ENCODE data around the gene FGFR1OP2.
A peak's percentile ranks its signal among the peaks of the same experiment; 100 is the strongest.

The FGFR1OP2 gene

DNA sequence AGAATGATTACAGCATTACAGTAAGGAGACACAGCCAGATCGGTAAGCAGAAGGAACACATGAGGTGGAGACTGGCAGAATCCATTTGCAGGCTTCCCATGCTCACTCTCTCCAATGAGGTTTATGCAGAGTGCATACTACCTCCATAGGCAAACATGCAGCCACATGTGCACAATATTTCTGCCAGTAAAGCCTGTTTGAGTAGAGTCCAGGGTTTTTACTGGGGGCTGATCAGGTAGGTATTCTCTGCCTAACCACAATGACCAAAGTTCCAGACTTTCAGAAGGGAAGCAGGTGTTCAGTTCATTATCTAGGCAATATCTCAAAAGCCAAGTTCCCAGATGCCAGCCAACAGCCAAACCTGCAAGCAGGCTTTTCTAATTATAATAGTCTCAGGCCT, 31.6 kb upstream of the FGFR1OP2 start:
- no peak for DNase-seq (ENCODE audit: extremely low read depth, low read depth)

GRCh38 chr12:26918321-26919215, 19.7 kb upstream of the FGFR1OP2 start:
- no peak for DNase-seq (ENCODE audit: extremely low read depth, low read depth)
- peak; percentile 40 for TF ChIP-seq CTCF (IDR thresholded peaks at IDR 0.05; ENCODE audit: low read depth, low read length)

More for the DNA sequence above, 31.6 kb upstream of the FGFR1OP2 start:
- TF ChIP-seq CTCF (IDR thresholded peaks at IDR 0.05; ENCODE audit: low read depth, low read length): no peak

DNA sequence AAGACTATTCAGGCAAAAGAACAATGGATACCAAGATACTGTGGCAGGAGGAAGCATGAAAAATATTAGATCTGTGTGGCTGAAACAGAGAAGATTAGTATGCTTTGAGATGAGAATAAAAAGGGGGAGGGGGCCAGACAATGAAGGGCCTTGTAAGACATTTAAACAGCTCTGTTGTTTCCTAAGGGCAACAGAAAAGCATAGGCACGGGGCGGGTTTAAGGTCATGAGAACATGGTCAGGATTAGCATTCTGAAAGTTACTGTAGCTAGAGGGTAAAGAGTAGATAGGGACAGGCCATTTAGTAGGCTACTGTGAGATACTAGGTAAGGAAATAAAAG, 19.1 kb upstream of the FGFR1OP2 start:
- no peak for DNase-seq (ENCODE audit: extremely low read depth, low read depth)
- TF ChIP-seq CTCF (IDR thresholded peaks at IDR 0.05; ENCODE audit: low read depth, low read length): no peak

DNA sequence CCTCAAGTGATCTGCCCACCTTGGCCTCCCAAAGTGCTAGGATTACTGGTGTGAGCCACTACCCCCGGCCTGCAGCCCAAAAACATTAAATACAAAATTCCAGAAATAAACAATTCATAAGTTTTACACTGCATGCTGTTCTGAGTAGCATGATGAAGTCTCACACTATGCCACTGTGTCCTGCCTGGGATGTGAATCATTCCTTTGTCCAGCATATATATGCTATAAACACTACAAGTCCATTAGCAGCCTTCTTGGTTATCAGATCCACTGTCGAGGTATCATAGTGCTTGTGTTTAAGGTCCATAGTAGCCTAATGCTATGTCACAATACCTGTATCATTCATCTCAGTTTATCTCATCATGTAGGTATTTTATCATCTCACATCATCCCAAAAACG, 16.4 kb upstream of the FGFR1OP2 start:
- TF ChIP-seq CTCF (IDR thresholded peaks at IDR 0.05; ENCODE audit: low read depth, low read length): no peak
- DNase-seq (ENCODE audit: extremely low read depth, low read depth): no peak

DNA sequence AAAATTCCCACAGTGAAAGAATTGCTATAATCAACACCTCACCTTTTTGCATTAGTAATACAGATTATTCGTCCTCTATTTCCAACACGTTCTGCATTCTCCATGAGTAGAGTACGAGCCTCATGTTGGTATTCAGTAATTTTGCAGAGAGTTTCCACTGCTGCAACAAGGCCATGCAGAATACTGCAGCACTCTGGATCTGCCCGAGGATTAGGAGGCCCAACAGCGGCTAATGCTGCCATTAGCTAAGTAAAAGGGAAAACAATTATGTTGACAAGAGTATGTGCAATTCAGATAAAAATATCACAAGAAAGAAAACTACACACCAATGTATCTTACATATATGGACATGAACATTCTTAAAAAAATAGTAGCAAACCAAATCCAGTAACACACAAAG, 9.6 kb upstream of the FGFR1OP2 start:
- no peak for DNase-seq (ENCODE audit: extremely low read depth, low read depth)
- TF ChIP-seq CTCF (IDR thresholded peaks at IDR 0.05; ENCODE audit: low read depth, low read length): no peak

DNA sequence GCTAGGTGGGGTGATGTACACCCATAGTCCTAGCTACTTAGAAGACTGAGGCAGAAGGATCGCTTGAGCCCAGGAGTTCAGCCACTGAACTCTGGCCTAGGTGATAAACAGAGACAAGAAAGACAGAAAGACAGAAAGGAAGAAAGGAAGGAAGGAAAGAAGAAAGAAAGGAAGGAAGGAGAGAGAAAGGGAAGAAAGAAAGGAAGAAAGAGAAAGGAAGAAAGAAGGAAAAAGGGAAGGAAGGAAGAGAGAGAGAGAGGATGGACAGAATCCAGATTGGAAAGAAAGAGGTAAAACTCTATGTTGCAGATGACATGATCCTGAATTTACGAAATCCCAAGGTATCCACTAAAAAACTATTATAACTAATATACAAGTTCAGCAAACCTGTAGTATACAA, 8.7 kb upstream of the FGFR1OP2 start:
- no peak for DNase-seq (ENCODE audit: extremely low read depth, low read depth)
- no peak for TF ChIP-seq CTCF (IDR thresholded peaks at IDR 0.05; ENCODE audit: low read depth, low read length)

- no peak for TF ChIP-seq CTCF (IDR thresholded peaks at IDR 0.05; ENCODE audit: low read depth, low read length)
- no peak for DNase-seq (ENCODE audit: extremely low read depth, low read depth)
These were observed 2.5 kb upstream of the FGFR1OP2 start for GRCh38 chr12:26935636-26936378.

All from AG09319 (cell line).